ENCODE results near the gene LINGO1.

The LINGO1 gene

DNA sequence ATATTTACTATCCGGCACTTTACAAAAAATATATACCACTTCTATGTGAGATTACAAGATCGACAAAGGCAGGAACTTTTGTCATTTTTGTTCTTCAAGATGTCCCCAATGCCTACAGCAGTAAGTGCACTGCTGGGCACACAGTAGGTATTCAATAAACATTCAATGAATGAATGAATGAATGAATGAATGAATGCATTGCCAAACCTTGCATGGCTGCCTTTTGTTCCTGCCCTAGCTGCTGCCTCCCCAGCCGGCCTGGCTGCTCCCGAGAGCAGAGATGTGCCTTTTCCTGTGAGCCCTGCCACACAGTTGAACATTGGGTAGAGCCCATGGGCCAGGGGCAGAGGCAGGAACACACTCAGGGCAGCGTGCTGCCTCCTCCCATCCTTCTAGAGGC, 37.5 kb downstream of the LINGO1 start:
- no peak for DNase-seq (ENCODE audit: low spot score)

DNA sequence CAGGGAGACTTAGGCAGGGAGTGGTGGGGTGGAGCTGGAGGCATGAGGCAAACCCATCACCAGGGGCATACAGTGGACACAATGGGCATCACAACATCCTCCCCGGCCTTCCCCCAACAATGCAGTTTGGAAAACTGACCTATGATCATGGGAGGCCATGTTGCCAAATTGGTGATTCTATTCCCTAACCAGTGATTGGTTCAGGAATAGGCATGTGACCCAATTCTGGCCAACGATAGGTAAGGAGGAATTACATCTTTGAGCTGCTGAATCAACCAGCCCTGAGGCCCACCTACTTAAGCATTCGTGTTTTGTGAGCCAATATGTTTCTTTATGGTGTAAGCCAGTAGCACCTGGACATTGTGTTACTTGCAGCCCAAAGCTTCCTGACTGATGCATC, 40.0 kb downstream of the LINGO1 start:
- DNase-seq (ENCODE audit: low spot score): no peak

- DNase-seq (ENCODE audit: low spot score): no peak
These were observed 40.6 kb downstream of the LINGO1 start for GRCh38 chr15:77591968-77592613.

DNA sequence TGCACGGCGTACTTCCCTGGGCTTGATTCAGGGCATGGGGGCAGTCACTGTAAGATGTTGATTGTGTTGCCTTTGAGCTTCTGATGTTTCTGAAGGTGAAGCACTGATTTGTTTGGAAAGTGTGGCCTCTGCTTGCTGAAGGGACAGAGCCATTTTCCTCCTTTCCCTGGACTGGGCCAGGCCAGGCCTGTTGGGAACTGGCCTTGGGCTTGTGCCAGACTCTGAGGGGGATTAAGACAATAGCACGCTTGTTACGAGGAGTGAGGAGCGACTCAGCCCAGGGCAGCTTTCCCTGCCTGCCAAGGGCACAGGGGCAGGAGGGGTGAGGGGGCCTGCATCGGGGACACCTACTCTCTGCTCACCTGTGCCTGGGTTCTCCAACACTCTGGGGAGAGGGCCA, 42.9 kb downstream of the LINGO1 start:
- DNase-seq (ENCODE audit: low spot score): no peak

DNA sequence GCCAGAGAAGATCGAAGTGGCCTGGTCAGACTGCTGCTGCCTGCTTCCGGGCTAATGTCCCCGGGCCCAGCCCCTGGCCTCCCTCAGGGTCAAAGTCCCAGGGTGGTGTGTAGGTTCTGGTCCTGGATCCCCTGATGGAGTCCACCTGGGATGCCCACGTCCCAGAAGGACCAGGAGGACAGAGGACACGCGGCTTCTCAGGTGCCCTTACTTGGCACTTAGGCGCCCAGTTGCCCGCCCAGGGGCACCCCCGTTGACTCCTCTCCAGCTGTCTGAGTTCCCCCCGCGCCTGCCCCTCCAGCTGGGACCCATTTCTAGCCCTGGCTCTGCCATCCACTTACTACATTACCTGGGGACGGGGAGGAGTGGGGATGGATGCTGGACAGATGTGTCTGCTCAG, 44.6 kb downstream of the LINGO1 start:
- DNase-seq (ENCODE audit: low spot score): no peak

DNA sequence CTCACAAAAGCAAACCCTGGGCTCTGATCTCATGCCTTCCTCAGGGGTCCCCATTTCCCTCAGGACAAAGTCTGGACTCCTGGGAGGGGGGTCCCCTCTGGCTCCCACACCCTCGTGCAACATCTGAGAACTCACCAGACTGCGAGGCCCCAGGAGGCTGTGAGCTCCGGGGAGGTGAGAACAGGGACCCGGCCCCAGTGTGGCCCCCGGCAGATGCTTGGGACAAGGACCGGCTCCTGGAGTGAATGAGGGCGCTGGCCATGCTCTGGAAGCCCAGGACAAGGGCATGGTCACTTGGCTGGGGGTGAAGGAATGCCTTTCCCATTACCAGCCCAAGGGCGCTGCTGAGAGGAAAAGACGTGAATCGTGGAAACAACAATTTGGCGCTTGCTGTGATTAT, 48.0 kb downstream of the LINGO1 start:
- no peak for DNase-seq (ENCODE audit: low spot score)

DNA sequence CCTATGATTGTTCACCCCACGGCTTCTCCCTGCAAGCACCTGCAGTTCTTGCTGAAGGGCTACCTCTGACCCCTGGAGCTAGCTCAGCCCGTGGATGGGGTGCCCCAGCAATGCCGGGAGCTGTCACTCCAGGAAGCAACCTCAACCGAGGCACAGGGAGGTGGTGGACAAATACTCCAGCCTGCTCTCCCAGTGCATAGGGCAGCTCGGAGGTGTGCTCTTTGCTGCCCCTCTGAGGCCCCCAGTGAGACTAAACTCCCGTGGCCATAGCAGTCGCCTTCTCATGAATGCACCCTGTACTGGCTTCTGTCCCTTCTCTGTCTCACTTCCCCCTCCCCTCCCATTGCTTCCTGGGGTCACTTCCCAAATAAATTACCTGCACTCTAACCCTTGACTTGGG, 48.5 kb downstream of the LINGO1 start:
- peak; percentile 25 for DNase-seq (ENCODE audit: low spot score)

- no peak for DNase-seq (ENCODE audit: low spot score)
These were observed 49.9 kb downstream of the LINGO1 start for GRCh38 chr15:77582763-77583162.

DNA sequence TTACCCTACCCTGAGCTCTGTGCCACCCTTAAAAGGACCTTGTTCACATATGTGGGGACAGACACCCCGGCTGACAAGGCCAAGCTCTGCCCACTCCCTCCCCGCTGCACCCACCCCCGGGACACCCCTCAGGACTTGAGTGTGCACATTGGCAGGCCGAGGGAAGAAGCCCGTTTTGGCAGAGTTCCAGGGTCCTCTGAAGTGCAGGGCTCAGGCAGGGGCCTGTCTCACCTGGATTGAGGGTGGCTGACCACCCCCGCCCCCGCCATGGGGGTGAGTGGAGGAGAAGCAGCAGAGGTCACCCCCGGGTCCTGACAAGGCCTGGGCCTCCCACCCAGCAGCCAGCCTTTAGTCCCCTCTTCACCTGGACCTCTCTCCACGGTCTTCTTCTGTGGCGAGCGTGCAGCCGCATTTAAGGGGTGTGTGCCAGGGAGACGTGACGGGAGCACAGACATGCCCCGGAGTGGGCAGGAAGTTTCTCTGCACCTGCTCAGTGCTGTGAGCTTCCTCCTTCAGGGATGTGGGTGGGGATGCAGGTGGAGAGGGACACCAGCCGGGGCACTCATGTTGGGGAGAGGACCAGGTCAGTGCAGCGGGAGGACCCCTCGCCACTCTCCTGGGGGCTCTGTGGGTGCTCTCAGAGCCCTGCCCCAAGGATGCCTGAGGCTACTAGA, 50.7 kb downstream of the LINGO1 start:
- no peak for DNase-seq (ENCODE audit: low spot score)

DNA sequence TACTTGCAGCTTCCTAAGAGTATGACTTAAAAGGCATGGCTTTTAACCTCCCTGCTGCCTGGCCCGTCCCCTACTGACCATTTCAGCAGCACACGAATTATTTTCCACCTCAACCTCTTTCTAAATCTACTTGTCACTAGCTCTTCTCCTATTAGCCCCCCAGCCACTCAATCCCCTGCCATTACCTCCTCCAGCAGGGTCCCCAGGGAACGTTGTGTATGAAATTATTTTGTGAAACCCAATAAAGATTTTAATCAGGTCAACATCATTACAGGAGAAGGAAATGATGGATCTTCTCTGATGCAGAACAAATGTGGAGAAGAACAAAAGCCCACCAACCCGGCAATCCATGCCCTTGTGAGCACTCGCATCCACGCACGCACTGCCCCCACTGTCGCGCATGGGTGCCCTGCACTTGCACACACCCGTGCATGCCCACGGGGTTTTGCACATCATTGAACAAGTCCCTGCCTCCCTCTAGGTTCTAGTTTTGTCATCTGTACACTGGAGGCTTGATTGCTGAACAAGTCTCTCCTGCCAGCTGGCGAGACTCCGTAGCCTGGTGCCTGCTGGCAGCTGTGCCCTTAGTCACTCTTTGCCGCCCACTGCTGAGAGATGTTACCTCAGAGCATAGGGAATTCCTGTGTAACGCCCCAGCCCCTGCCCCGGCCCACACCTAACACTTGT, 51.6 kb downstream of the LINGO1 start:
- DNase-seq (ENCODE audit: low spot score): no peak

GRCh38 chr15:77579498-77580188, 53.1 kb downstream of the LINGO1 start:
- no peak for DNase-seq (ENCODE audit: low spot score)

DNA sequence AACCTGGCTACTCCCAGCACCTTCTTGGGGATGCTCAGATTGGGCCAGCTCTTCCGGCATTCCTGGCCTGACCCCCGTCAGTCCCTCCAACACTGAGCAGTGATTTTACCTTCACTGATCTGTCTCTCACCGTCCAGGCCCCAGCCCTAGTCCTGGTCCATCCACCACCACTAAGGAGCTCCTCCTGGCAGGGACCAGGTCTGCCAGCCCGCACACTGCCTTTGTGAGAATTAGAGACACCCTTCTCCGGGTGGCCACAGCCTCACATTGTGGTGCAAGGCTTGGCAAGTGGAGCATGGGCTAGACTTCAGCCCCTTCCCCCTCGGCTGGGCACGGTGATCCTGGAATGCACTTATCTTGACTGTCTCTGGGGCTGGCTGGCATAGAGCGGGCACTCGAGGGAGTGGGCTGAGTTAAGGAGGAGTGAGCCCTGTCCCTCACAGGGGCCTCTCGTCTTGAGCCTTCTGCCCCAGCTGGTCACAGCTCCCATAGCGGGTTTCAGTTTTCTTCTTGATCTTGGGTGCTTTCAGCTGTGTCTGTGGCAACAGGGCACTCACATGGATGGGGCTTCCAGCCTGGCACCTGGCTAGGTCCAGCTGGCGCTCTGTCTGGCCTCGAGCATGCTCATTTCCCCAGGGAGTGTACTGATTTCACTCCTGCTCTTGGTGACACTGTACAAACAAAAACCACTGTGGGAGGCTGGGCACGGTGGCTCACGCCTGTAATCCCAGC, 53.9 kb downstream of the LINGO1 start:
- peak; percentile 41 for DNase-seq (ENCODE audit: low spot score)

GRCh38 chr15:77577366-77577950, 55.3 kb downstream of the LINGO1 start:
- DNase-seq (ENCODE audit: low spot score): no peak

DNA sequence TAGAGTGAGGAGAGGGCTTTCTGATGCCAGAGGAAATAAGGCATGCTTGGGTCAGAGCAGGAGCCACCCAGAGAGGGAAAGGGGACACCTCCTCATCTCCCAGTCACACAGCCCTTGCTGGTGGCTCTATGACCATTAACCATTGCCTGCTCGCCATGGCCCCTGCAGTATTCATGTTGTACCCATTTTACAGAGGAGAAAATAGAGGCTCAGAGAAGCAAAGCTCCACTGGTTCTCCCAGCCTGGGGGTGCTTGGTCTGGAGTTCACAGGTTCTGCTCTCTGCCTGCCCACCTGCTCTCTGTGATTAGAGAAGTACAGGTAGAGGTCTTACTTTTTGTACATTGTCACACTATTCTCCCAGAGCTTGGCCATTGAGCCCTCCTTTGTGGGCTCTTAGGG, 56.2 kb downstream of the LINGO1 start:
- no peak for DNase-seq (ENCODE audit: low spot score)

DNA sequence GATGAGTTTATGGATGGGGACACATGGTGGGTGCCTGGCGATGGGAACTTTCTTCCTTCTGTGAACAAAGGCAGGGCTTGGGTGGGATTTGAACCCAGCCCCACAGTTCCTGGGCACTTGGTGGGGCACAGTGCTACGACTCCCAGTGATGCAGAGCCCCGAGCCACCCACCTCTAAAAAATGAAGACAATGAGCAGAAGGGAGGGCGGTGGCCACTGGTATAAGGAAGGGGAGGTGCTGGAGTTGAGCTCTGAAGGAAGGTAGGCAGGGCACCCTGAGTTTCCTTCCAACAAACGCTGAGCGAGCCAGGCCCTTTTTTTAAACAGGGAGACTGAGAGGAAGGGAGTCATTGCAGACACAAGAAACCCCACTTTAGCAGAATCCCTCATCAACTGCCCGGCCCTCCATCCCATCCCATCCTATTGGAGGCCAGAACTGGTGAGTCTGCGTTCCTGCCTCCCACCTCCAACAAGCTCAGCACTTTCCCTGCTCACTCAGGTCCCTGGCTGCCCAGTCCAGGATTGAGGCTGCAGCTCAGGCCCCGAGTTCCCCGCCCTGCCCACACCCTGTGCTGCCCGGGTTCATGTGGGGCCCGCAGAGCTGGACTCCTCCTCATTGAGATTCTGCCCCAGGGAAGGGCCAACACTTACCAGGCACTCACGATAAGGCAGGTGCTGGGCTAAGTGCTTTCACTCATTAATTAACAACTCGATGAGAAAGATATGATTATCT, 57.3 kb downstream of the LINGO1 start:
- no peak for DNase-seq (ENCODE audit: low spot score)

DNA sequence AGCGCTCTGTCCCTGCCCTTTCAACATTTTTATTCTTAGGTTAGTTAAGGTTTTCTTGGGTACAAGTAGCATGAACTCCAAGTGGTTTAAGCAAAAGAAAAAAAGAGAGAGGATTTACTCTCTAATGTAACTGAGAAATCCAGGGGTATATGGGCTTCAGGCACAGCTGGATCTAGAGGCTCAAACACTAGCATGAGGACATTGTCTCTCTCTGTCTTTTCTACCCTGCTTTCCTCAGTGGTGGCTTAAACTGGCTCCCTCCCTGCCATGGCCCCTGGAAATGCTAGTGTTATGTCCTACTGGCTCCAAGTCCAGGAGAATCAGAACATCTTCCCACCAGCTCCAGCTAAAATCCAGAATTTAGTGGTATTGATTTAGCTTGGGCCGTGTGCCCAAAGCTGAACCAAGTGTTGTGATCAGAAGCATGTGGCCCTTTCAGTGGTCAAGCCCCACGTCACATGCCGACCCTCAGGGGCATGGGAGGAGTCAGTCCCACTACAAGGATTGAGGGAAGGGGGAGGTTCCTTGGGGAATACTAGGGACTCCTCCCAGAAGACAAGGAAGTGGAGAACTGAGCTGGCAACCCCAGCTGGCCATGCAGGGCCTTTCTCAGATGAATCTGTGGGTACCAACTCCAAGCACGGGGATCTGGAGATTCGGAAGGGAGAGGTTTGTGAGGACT, 58.0 kb downstream of the LINGO1 start:
- DNase-seq (ENCODE audit: low spot score): no peak

DNA sequence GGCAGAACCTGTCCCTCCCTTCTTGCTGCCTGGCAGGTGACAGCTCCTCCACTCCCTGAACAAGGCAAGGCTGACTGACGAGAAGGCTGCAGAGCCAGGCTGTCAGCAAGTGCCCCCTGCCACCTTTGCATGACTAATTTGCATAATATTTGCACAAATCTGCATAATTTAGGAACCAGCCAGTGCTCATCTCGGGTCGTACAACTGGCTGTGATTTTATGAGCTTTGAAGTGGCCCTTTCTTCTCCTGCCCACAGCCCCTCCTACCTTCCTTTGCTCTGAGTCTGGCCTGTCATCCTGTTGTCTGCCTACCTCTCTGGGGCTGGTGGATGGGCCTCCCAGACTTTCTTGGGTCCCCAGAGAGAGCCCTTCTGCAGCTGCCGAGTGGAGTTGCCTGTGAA, 58.9 kb downstream of the LINGO1 start:
- peak; percentile 58 for DNase-seq (ENCODE audit: low spot score)

DNA sequence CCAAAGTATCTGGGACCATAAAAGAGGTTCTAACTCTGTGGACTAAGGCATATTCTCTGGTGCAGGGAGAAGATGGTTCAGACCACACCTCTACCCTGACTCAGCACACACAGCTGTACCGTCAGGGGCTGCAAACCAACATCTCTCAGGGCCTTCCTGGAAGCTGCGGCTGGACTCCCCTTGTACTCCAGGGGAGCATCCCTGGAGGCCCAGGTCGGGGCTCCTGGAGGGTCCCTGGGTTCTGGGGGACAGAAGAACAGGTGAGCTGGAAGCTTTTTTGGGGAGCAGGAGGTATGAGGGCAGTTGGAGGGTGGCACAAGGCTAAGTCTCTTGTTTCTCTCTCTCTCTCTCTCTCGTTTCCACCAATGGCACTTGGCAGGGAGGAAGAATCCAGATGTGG, 60.5 kb downstream of the LINGO1 start:
- DNase-seq (ENCODE audit: low spot score): no peak

GRCh38 chr15:77571741-77572140, 61.0 kb downstream of the LINGO1 start:
- DNase-seq (ENCODE audit: low spot score): no peak

DNA sequence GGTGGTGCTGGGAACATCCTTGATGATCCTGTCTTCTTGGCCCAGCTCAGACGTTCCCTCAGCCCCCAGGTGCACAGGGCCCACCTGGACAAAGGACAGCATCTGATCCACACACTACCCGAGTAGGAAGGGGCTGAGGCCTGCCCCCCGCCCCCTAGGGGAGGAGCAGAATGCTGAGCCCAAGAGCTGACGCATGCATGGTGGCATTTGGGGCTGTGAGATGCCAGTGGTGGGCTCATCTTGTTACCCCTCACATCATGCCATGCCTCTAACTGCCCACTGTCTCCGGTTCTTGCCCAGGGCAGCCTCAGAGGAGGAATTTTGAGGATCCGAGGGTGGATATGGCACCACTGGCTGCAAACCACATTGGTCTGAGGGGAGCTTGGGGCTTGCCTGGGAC, 61.5 kb downstream of the LINGO1 start:
- no peak for DNase-seq (ENCODE audit: low spot score)

- no peak for DNase-seq (ENCODE audit: low spot score)
These were observed 63.0 kb downstream of the LINGO1 start for GRCh38 chr15:77569729-77570125.
